Calu3 (cell line): ENCODE results near the gene TSNAXIP1. TPM values are rescaled to one million over a fixed set of nuclear protein-coding genes. Genes with fewer than 3 reads are reported as not detected.
A peak's percentile ranks its signal among the peaks of the same experiment; 100 is the strongest.

Experiments
- BruUV-seq: library from RNA; stranded (reverse); fragments of 400-500 nt; replicated peaks from 2 replicates; lab custom pipeline; 2021; lab: Mats Ljungman, UMichigan
- CTCF ChIA-PET: fragments of 300-600 bp; sonication (Branson Sonifier 250); formaldehyde crosslinking; loops from one replicate; lab custom pipeline; 2022; ENCODE audit warnings: antibody characterized with exemption; lab: Charles Lee
- DNase-seq: peaks from one replicate; pipeline ENCODE4 v3.0.0; 2022
- H3K27ac Mint-ChIP-seq: one replicate; pipeline ENCODE4 v1.8.0; 2022; ENCODE audit warnings: mixed read lengths; ENCODE audit not compliant: unreplicated experiment
- H3K27me3 Mint-ChIP-seq: one replicate; pipeline ENCODE4 v1.8.0; 2022; ENCODE audit warnings: mixed read lengths; ENCODE audit not compliant: unreplicated experiment
- H3K36me3 Mint-ChIP-seq: one replicate; pipeline ENCODE4 v1.8.0; 2022; ENCODE audit warnings: mild to moderate bottlenecking, moderate library complexity, mixed read lengths; ENCODE audit not compliant: insufficient read depth, unreplicated experiment
- H3K4me1 Mint-ChIP-seq: one replicate; pipeline ENCODE4 v1.8.0; 2022; ENCODE audit warnings: mild to moderate bottlenecking, low read depth, mixed read lengths; ENCODE audit not compliant: unreplicated experiment
- H3K4me3 Mint-ChIP-seq: one replicate; pipeline ENCODE4 v1.8.0; 2022; ENCODE audit warnings: mild to moderate bottlenecking, low read depth, moderate library complexity, mixed read lengths; ENCODE audit not compliant: unreplicated experiment
- H3K9me3 Mint-ChIP-seq: one replicate; pipeline ENCODE4 v1.8.0; 2022; ENCODE audit warnings: low read depth, mixed read lengths; ENCODE audit not compliant: unreplicated experiment
- intact Hi-C: fragments of 100-400 bp; cut with micrococcal nuclease; formaldehyde crosslinking; loops from one replicate; pipeline ENCODE4 v1.10.0; 2022; ENCODE audit not compliant: unreplicated experiment
- total RNA-seq: library from RNA; stranded (reverse); gene quantifications from 2 replicates; pipeline ENCODE4 v1.2.3, GENCODE V29; 2022
- TF ChIP-seq, protein P1 (sequence below): fragments of 200-600 bp; IDR thresholded peaks from one replicate; pipeline ENCODE4 v1.8.0; 2022; ENCODE audit warnings: antibody characterized with exemption; ENCODE audit not compliant: unreplicated experiment

The TSNAXIP1 gene
- total RNA-seq, 1 experiment from 2014 or later = 1.0 TPM

DNA sequence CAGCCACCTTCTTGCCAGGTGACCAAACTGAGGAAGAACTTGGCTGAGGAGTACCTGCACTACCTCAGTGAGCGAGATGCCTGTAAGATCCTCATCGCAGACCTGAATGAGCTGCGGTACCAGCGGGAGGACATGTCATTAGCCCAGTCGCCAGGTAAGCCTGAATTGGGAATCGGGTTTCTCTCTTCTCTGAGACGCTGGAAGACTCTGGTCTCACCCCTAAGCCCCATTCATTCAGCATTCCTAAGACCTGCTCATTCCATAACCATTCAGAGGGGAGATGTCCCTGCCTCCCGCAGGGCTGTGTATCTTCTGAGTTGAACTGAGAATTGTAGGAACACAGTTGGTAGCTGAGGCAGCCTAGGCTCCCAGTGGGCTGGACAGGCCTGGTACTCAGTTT, 18.4 kb downstream of the TSNAXIP1 start:
- no peaks in the 10 kb centered on the region for H3K9me3 Mint-ChIP-seq
- intact Hi-C loops = no loop called here
- no peak overlapping the region for H3K27ac Mint-ChIP-seq
- H3K27me3 Mint-ChIP-seq = peaks cover 23% of the 10 kb centered on the region
- TF ChIP-seq, protein P1, sequence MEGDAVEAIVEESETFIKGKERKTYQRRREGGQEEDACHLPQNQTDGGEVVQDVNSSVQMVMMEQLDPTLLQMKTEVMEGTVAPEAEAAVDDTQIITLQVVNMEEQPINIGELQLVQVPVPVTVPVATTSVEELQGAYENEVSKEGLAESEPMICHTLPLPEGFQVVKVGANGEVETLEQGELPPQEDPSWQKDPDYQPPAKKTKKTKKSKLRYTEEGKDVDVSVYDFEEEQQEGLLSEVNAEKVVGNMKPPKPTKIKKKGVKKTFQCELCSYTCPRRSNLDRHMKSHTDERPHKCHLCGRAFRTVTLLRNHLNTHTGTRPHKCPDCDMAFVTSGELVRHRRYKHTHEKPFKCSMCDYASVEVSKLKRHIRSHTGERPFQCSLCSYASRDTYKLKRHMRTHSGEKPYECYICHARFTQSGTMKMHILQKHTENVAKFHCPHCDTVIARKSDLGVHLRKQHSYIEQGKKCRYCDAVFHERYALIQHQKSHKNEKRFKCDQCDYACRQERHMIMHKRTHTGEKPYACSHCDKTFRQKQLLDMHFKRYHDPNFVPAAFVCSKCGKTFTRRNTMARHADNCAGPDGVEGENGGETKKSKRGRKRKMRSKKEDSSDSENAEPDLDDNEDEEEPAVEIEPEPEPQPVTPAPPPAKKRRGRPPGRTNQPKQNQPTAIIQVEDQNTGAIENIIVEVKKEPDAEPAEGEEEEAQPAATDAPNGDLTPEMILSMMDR = no peak
- H3K4me3 Mint-ChIP-seq = no peak overlapping the region
- no peaks in the 10 kb centered on the region for H3K4me1 Mint-ChIP-seq
- H3K36me3 Mint-ChIP-seq = peaks cover 4% of the 10 kb centered on the region
- BruUV-seq = no TSS peak
- no peak for DNase-seq
- CTCF ChIA-PET = no interaction called here

DNA sequence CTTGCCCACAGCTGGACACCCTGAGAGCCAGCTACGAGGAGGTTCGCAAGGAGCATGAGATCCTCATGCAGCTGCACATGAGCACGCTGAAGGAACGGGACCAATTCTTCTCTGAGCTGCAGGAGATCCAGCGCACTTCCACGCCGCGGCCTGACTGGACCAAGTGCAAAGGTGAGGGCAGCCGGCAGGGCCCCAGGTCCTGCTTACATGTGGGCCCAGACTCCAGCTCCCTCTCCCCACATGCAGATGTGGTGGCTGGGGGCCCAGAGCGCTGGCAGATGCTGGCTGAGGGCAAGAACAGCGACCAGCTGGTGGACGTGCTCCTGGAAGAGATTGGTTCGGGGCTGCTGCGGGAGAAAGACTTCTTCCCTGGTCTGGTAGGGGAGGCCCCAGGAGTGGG, 19.2 kb downstream of the TSNAXIP1 start:
- TF ChIP-seq, protein P1 = no peak
- intact Hi-C loops = no loop called here
- peaks cover 6% of the 10 kb centered on the region for H3K36me3 Mint-ChIP-seq
- H3K4me3 Mint-ChIP-seq = no peak overlapping the region
- H3K4me1 Mint-ChIP-seq = no peaks in the 10 kb centered on the region
- no TSS peak for BruUV-seq
- DNase-seq = no peak
- no peaks in the 10 kb centered on the region for H3K9me3 Mint-ChIP-seq
- H3K27ac Mint-ChIP-seq = no peak overlapping the region
- CTCF ChIA-PET = interaction anchor here (0.6 kb wide), 1 partner anchor 1047 kb away, joined by 3 read pairs; no protein-coding TSS in a partner anchor
- H3K27me3 Mint-ChIP-seq = peaks cover 23% of the 10 kb centered on the region

DNA sequence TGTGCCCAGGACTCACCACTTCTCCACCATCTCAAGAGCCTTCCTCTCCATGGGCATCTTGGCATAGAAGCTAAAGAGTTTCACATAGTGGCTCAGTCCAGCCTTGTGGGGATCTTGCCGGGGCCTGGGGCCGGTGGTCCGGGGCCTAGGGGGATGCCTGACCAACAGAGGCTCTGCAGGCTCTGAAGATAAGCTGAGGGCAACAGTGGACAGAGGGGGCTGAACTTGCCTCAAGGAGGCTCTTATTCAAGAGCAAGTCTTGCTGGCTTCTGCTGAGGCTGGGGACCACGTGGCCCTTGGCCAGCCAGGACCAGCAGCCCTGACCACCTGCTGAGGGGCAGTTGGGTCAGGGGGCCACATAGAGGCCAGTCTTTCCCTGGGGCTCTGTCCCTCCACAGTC, 22.0 kb downstream of the TSNAXIP1 start:
- H3K4me1 Mint-ChIP-seq = no peaks in the 10 kb centered on the region
- no peak overlapping the region for H3K27ac Mint-ChIP-seq
- BruUV-seq = no TSS peak
- CTCF ChIA-PET = no interaction called here
- H3K27me3 Mint-ChIP-seq = peaks cover 20% of the 10 kb centered on the region
- no peak overlapping the region for H3K4me3 Mint-ChIP-seq
- intact Hi-C loops = no loop called here
- H3K9me3 Mint-ChIP-seq = no peaks in the 10 kb centered on the region
- H3K36me3 Mint-ChIP-seq = peaks cover 29% of the 10 kb centered on the region
- TF ChIP-seq, protein P1 = no peak
- DNase-seq = no peak

DNA sequence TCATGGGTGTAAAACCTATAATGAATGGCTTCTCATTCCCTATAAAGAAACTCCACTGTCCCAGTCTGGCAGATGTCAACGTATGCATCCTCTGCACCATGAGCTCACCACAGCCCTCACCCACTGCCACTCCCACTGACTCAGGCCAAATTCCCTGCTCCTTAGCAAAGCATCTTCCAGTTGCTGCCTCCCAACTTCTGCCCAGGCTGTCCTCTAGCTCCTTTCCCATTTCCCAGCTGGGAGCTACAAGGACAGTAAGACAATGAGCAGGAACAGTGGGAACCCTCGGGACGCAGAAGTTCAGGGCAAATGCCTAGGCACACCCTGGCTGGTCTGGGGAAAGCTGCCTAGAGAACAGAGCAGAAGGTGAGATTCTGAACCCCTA, 26.3 kb downstream of the TSNAXIP1 start:
- Mint-ChIP-seq H3K27ac (no peak overlapping the region), H3K9me3 (no peaks in the 10 kb centered on the region), H3K4me3 (peak overlapping the region; percentile 98), H3K27me3 (no peaks in the 10 kb centered on the region), H3K36me3 (peaks cover 33% of the 10 kb centered on the region), H3K4me1 (peaks cover 9% of the 10 kb centered on the region)
- BruUV-seq = no TSS peak
- CTCF ChIA-PET = interaction anchor here (1.0 to 1.8 kb wide), 4 partner anchors 16 to 312 kb away, joined by 3 to 5 read pairs (median 4); partner anchors contain the start of genes RANBP10 and TSNAXIP1
- TF ChIP-seq, protein P1 = no peak
- intact Hi-C loops = no loop called here
- no peak for DNase-seq
